ENCODE results near the gene CAMK2D. TPM values are rescaled to one million over a fixed set of nuclear protein-coding genes. Genes with fewer than 3 reads are reported as not detected.

Gene CAMK2D
- total RNA-seq, 2 experiments from 2014 or later, result 42.8 to 46.7 TPM

DNA sequence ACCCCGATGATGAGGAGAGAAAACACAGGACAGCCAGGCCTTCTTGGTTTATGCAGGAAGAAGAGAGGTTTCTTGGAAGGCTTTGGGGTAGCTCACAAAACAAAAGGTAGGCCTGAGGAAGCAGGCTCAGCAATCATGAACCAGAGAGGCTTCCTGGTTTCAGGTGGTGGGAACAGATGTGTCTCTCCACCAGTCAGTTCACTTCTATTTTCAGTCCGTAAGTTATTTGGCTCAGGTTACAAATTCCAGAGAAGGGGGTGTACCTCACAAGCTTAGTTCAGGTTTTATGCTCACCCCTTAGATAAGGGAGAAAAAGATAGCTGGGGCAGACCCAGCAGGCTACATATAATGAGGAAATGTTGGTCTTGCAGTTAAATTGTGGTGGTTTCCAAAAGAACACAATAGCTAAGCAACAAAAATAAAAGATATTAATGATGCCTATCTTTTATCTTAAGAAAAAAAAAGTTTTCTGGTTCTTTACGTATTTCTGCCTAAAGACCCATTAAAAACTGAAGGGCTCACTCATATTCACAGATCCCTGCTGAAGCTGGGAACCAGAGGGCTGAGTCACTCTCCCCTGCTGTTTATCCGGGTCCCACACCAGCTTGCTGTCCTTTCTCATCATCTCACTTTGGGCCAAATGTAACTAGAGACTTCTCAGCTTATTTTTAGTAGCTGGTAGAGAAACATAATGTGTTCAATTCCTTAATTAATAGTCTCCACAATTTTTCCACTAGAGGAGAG is 177.0 kb downstream of the CAMK2D start:
- Mint-ChIP-seq H3K27me3 (no peaks in the 10 kb centered on the region), H3K27ac (no peak overlapping the region), H3K36me3 (peaks cover 41% of the 10 kb centered on the region), H3K9me3 (no peaks in the 10 kb centered on the region), H3K4me1 (peaks cover 13% of the 10 kb centered on the region), H3K4me3 (no peak overlapping the region)
- DNase-seq, result no peak

DNA sequence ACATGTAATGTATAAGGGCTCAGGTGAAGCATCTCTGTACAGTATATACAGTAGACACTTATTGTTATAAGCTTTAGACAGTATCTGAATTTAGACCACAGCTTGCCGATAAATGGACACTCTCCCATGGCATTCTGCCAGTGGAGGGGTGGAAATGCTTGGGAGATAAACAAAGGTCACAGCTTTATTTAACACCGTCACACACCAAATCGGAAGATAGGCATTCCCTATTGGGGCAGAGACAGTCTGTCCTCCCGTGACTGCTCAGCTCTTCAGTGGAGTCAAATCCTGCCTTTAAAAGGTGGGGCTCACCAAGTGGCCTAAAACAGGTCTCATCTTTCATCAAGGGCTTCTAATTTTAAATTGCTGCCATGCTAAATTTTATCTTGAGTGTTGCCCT is 178.8 kb downstream of the CAMK2D start:
- Mint-ChIP-seq H3K4me1 (peaks cover 23% of the 10 kb centered on the region), H3K9me3 (peaks cover 2% of the 10 kb centered on the region)

DNA sequence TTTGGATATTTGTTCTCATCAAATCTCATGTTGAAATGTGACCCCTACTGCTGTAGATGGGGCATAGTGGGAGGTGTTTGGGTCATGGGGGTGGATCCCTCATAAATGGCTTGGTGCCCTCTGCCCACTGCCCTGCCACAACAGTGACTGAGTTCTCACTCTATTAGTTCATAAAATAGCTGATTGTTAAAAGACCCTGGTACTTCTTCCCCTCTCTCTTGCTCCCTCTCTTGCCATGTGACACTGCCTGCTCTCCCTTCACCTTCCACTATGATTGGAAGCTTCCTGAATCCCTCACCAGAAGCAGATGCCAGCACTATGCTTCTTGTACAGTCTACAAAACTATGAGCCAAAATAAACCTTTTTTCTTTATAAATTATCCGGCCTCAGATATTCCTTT is 182.2 kb downstream of the CAMK2D start:
- H3K27me3 Mint-ChIP-seq, result no peaks in the 10 kb centered on the region
- H3K36me3 Mint-ChIP-seq, result peaks cover 25% of the 10 kb centered on the region
- DNase-seq, result no peak
- H3K4me1 Mint-ChIP-seq, result peaks cover 40% of the 10 kb centered on the region
- peaks cover 2% of the 10 kb centered on the region for H3K9me3 Mint-ChIP-seq
- H3K4me3 Mint-ChIP-seq, result no peak overlapping the region
- no peak overlapping the region for H3K27ac Mint-ChIP-seq

More for the DNA sequence above, 178.8 kb downstream of the CAMK2D start:
- Mint-ChIP-seq H3K27me3 (no peaks in the 10 kb centered on the region), H3K27ac (no peak overlapping the region), H3K4me3 (no peak overlapping the region), H3K36me3 (peaks cover 33% of the 10 kb centered on the region)
- no peak for DNase-seq

DNA sequence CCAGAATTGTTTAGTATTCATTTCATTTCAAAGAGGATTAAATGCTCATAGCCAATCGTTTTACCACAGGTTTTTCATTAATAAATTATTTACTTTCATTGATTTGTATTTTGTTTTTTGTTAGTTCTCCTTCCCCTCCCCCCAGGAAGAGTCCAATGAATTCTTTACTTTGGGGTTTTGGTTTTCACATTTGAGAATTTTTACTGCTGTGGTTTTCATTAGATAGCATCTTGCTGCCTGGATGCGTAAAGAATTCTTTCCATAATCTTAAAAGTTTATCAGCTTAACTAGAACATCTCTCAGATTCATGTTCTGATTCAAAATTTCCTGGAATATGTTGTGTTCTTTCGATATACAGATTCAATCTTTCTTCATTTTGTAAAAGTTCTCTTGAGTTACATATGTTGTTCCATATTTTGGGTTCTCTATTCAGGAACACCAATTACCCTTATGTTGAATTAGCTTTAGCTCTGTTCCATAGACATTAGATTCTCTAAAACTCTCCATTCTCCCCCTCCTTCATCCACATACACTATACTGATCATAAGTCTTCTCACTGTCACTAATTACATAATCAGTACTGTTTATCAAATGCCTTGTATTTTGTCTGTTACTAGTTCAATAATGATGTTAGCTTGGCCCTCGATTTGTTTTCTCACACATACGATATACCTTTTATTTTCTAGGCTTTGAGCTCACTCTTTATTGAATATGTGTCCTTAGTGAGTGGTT is 184.4 kb downstream of the CAMK2D start:
- no peak for DNase-seq
- H3K9me3 Mint-ChIP-seq, result peaks cover 7% of the 10 kb centered on the region
- peak overlapping the region; percentile 1 for H3K27ac Mint-ChIP-seq
- peaks cover 30% of the 10 kb centered on the region for H3K36me3 Mint-ChIP-seq
- H3K4me1 Mint-ChIP-seq, result peaks cover 46% of the 10 kb centered on the region
- H3K27me3 Mint-ChIP-seq, result no peaks in the 10 kb centered on the region
- H3K4me3 Mint-ChIP-seq, result no peak overlapping the region

DNA sequence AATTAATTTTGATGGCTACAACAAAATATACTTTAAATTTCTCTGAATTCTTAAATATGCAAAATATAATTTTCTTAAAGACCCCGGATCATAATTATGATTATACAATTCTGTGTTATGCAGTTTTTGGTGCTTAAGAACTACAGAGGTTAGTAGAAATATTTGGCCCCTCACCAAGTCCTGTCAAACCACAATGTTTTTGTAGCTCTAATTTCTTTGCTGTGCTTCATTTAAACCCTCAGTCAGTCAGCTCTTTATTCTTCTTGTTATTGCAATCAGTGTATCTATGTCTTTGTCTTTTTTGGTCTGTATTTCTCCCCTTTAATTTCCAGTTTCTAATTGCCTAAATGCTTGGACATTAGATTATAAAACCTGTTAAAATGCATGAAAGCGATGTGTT is 186.1 kb downstream of the CAMK2D start:
- Mint-ChIP-seq H3K36me3 (peaks cover 31% of the 10 kb centered on the region), H3K4me3 (no peak overlapping the region), H3K9me3 (peaks cover 7% of the 10 kb centered on the region), H3K27ac (no peak overlapping the region), H3K27me3 (no peaks in the 10 kb centered on the region), H3K4me1 (peaks cover 41% of the 10 kb centered on the region)
- no peak for DNase-seq

DNA sequence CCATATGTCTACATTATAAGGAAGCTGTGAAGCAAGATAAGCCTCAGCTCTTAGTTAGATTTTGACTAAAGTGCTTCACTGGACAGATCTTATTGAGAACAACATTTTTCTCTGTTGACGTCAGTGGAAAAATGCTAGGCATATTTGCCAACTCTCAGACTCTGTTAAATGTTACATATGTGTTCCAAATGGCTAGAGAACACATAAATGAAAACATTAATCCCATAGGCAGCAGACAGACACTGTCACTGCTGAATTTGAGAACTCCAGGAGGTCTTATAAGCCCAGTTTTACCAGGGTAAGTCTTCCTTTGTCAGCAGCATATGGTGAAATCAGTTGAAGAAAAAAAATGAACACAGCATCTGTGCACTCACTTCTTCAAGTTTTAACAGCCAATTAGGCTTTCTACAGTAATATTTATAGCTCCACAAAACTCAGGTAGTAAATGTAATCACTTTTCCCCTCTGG is 186.9 kb downstream of the CAMK2D start:
- no peak for DNase-seq
- Mint-ChIP-seq H3K27me3 (no peaks in the 10 kb centered on the region), H3K36me3 (peaks cover 32% of the 10 kb centered on the region), H3K4me3 (no peak overlapping the region), H3K9me3 (peaks cover 7% of the 10 kb centered on the region), H3K27ac (no peak overlapping the region), H3K4me1 (peaks cover 38% of the 10 kb centered on the region)

DNA sequence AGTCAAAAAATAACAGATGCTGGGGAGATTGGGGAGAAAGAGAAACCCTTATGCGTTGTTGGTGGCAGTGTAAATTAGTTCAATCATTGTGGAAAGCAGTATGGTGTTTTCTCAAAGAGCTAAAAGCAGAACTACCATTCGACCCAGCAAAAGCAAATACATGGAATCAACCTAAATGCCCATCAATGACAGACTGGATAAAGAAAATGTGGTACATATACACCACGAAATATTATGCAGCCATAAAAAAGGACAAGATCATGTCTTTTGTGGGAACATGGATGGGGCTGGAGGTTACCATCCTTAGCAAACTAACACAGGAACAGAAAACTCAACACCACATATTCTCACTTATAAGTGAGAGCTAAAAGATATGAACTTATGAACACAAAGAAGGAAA is 188.9 kb downstream of the CAMK2D start:
- Mint-ChIP-seq H3K27ac (no peak overlapping the region), H3K9me3 (peaks cover 5% of the 10 kb centered on the region), H3K36me3 (peaks cover 32% of the 10 kb centered on the region), H3K4me3 (no peak overlapping the region), H3K4me1 (peaks cover 27% of the 10 kb centered on the region), H3K27me3 (no peaks in the 10 kb centered on the region)
- no peak for DNase-seq

DNA sequence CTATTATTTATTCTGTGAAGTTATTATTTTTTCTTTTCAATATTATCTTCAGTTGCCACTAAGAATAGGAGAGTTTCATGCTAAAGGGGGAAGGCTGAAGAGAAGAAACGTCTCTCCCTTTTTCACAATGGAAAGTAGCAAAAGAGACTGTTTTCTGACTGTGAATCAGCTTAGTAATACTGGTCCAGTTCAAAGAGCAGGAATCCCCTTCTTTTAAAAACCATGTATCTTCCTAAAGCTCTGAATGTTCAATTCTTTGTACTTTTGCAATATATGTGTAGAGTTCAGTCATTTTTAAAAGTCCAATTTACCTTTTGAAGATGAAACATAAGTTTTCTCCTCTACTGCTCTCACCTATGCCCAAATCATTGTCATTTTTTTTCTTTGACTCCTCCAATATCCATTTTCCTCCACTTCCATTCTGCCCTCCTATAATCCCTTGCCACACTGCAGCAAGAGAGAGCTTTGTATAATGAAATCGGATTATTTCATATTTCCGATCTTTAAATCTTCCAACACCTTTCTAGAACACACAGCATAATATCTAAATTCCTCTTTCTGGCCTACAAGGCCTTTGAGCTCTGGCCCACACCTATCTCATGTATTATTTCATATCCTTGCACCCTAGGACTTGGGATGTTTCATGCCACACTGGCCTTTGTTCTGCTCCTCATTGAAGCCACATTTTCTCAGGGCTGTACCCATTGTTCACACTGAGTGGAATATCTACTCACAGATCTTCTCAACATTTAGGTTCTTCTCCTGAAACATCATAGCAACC is 195.3 kb downstream of the CAMK2D start:
- Mint-ChIP-seq H3K4me3 (peak overlapping the region; percentile 6), H3K27ac (peak overlapping the region; percentile 27), H3K36me3 (peaks cover 42% of the 10 kb centered on the region), H3K4me1 (peaks cover 41% of the 10 kb centered on the region), H3K27me3 (no peaks in the 10 kb centered on the region), H3K9me3 (peaks cover 1% of the 10 kb centered on the region)
- DNase-seq, result no peak

DNA sequence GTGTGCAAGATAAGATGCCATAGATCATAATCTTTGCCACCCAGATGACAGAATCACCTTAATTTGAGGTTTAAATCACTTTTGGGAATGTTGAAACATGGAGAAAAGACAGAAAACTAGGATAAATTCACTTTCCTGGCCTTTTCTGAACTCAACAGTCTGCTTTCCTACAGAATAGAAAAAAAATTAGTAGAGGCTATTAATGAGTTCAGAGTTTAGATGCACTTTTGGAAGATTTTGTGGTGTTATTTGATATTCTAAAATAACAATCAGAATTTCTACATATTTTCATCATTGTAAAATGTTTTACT is 195.9 kb downstream of the CAMK2D start:
- no peak overlapping the region for H3K4me3 Mint-ChIP-seq
- H3K27me3 Mint-ChIP-seq, result no peaks in the 10 kb centered on the region
- H3K9me3 Mint-ChIP-seq, result peaks cover 1% of the 10 kb centered on the region
- peaks cover 43% of the 10 kb centered on the region for H3K36me3 Mint-ChIP-seq
- peaks cover 41% of the 10 kb centered on the region for H3K4me1 Mint-ChIP-seq
- H3K27ac Mint-ChIP-seq, result peak overlapping the region; percentile 79
- DNase-seq, result no peak

DNA sequence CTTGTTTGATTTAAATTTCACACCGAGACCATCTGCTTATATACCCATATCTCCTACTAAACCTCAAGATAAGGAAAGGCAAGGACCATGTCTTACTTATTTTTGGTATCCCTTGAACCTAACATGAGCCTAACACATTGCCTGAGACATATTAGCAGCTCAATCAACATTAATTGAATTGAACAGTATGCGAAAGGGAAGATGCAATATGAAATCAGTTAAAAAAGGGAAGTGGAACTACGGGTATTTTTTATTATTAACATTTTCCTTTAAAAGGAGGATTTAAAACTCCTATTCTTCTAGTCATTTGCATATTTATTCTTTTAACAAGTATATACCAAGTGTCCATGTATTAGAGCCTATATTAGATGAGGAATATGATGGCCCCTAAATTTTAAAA is 197.0 kb downstream of the CAMK2D start:
- DNase-seq, result no peak
- peak overlapping the region; percentile 79 for H3K27ac Mint-ChIP-seq
- peaks cover 41% of the 10 kb centered on the region for H3K4me1 Mint-ChIP-seq
- H3K36me3 Mint-ChIP-seq, result peaks cover 39% of the 10 kb centered on the region
- H3K9me3 Mint-ChIP-seq, result peaks cover 1% of the 10 kb centered on the region
- H3K27me3 Mint-ChIP-seq, result no peaks in the 10 kb centered on the region
- no peak overlapping the region for H3K4me3 Mint-ChIP-seq

DNA sequence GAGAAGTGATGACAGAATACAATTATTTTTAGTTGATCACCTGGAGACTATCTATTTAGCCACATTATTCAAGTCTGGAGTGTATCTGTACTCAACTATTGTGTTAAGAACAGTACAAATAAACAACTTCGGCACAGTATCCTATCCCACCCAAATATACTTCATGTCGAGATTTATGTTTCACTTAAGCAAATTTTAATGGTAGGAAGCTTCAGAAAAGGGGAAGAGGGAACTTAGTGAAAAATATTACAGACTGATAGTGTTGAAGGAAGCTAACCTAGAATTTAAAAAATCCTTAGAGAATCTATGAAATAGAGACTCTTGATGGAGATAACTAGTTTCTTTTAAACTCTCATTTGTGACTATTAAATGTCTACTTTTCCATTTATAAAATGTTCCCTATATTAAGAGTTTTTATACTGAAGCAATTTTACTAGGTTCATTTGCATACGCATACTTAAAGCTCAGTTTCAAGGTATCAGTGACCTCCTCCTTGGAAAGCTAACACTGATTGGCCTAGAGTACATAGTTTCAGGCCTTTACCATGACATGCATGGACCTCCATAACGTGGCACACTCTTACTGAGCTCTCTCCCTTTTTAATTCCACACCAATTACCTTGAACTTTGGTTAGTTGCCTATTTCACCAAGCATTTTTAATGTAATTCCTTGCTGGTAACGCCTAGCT is 197.7 kb downstream of the CAMK2D start:
- peaks cover 41% of the 10 kb centered on the region for H3K4me1 Mint-ChIP-seq
- peaks cover 1% of the 10 kb centered on the region for H3K9me3 Mint-ChIP-seq
- H3K27me3 Mint-ChIP-seq, result no peaks in the 10 kb centered on the region
- H3K4me3 Mint-ChIP-seq, result no peak overlapping the region
- DNase-seq, result no peak
- H3K27ac Mint-ChIP-seq, result peak overlapping the region; percentile 79
- H3K36me3 Mint-ChIP-seq, result peaks cover 36% of the 10 kb centered on the region

DNA sequence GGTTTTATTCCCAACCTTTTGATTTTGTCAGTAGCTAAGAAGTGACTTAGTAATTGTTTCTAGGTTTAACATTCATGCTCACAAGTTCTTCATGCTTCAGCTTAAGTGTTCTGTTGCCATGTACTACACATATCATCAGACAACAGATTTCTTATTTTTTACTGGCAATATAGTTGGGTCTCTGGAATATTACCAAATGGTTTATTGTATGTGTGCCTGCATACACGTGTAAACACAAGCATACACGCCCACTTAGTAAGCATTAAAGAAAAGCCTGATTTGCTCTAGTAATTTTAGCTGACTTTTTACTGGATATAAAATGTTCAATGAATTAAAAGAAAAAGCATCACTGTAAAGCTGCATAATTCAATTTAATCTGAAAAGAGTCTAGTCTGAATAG is 199.8 kb downstream of the CAMK2D start:
- H3K4me1 Mint-ChIP-seq, result peaks cover 34% of the 10 kb centered on the region
- peaks cover 39% of the 10 kb centered on the region for H3K36me3 Mint-ChIP-seq
- peaks cover 1% of the 10 kb centered on the region for H3K9me3 Mint-ChIP-seq
- H3K27me3 Mint-ChIP-seq, result no peaks in the 10 kb centered on the region
- no peak overlapping the region for H3K4me3 Mint-ChIP-seq
- no peak overlapping the region for H3K27ac Mint-ChIP-seq
- DNase-seq, result no peak

DNA sequence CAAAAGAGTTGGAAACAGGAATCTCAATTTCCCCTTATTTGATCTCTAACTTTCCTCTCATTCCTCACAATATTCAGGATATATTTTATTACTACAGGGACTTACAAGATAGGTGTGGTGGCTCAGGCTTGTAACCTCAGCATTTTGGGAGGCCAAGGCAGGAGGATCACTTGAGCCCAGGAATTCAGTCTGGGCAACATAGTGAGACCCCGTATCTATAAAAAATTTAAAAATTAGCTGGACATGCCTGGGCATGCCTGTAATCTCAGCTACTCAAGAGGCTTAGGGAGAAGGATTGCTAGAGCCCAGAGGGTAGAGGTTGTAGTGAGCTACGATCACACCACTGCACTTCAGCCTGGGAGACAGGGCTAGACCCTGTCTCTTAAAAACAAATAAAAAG is 200.4 kb downstream of the CAMK2D start:
- peaks cover 1% of the 10 kb centered on the region for H3K9me3 Mint-ChIP-seq
- H3K4me1 Mint-ChIP-seq, result peaks cover 27% of the 10 kb centered on the region
- no peak for DNase-seq
- H3K36me3 Mint-ChIP-seq, result peaks cover 33% of the 10 kb centered on the region
- no peak overlapping the region for H3K27ac Mint-ChIP-seq
- no peak overlapping the region for H3K4me3 Mint-ChIP-seq
- H3K27me3 Mint-ChIP-seq, result no peaks in the 10 kb centered on the region

DNA sequence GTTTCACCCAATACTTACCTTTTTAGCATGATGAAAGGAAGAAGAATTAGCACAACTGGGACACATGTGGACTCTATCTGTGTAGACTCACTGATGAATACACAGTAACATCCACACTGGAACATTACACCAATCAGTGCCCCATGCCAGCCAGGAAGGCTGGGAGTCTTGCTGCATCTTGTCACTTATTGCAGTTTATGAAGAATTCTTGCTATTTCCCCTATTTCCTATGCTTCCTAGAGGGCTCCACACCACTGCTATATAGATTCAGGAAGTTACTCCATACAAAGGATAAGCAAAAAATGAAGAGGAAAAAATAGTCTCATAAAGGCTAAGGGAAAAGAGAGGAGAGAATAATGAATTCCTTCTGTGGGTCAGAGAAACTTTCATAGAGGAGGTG is 201.0 kb downstream of the CAMK2D start:
- peaks cover 36% of the 10 kb centered on the region for H3K36me3 Mint-ChIP-seq
- peaks cover 28% of the 10 kb centered on the region for H3K4me1 Mint-ChIP-seq
- no peak overlapping the region for H3K4me3 Mint-ChIP-seq
- no peak for DNase-seq
- H3K27ac Mint-ChIP-seq, result no peak overlapping the region
- no peaks in the 10 kb centered on the region for H3K27me3 Mint-ChIP-seq
- H3K9me3 Mint-ChIP-seq, result peaks cover 1% of the 10 kb centered on the region

DNA sequence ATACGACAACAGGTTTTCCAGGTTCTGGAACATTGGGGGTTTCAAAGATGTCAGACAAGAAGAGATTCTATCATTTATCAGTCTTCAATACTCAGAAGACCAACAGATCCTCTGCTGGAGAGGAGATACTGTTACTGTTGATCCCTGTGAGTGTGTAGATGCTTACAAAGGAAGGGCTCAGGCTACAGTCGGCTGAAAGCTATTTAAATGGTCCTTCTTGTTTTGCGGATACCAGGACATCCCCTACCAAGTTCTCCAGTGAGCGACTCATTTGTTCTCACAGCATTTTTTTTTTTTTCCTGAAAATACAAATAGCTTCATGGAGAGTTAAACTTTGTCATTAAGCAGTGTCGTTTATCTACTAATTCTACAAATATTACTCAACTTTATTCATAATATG is 201.6 kb downstream of the CAMK2D start:
- no peak for DNase-seq
- Mint-ChIP-seq H3K4me3 (no peak overlapping the region), H3K4me1 (peaks cover 21% of the 10 kb centered on the region), H3K36me3 (peaks cover 29% of the 10 kb centered on the region), H3K9me3 (peaks cover 1% of the 10 kb centered on the region), H3K27ac (no peak overlapping the region), H3K27me3 (no peaks in the 10 kb centered on the region)
